Measurements from ENCODE around the gene TMEM63B. TPM values are rescaled to one million over a fixed set of nuclear protein-coding genes. Genes with fewer than 3 reads are reported as not detected.

Gene TMEM63B
- total and polyA plus RNA-seq, 2 of the 8 experiments (the other 6 are each of a cell fraction or from before 2014, with no cell fraction given) = 61.1 to 96.8 TPM

DNA sequence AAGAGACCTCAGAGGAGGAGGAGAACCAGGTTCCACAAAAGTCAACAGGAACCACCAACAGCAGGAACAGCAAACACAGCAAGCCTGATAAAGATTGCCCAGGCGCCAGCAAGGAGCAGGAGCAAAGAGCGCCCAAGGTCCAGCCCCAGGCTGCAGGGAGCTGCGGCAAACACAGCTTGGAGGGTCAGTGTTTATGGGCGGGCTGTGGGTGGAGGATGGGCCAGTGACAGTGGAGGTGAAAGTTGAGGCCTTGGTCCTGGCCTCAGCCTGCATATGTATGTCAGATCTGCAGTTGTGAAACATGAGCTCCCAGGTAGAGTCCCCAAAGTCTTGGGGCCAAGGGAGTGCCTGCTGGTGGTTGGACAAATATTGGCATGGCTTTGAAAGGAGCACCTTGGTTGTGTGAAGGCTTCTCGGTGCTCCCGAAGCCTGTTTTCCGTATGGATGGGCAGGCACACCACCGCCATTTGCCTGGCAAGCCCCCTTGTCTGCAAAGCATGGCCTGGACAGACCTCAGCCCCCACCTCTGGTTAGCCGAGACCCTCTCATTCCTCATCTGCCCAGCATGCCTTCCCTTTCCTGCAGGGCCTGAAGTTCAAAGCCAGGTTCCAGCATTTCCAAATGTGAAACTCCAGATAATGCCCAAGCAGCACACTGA, 29.3 kb downstream of the TMEM63B start:
- H3K4ac ChIP-seq (replicated peaks; ENCODE audit: insufficient read length, low read depth, low read length) = no peak overlapping the region
- no peak overlapping the region for H3K9ac ChIP-seq (replicated peaks in 1 of 4; ENCODE audit: extremely low read depth in 1 of 4, low read depth in 3 of 4, low read length in 3 of 4)
- H3K27ac ChIP-seq (ENCODE audit: low read depth, low read length) = no peak overlapping the region
- no peak for TF ChIP-seq TAF1 (IDR thresholded peaks at IDR 0.05; ENCODE audit: low read depth, low read length)
- TF ChIP-seq EP300 (IDR thresholded peaks at IDR 0.05; ENCODE audit: borderline replicate concordance in 1 of 2, low read depth in 2 of 2, low read length in 2 of 2) = no peak
- TF ChIP-seq SIX5 (IDR thresholded peaks at IDR 0.05; ENCODE audit: low read depth, low read length) = no peak
- no peak for TF ChIP-seq NRF1 (IDR thresholded peaks at IDR 0.05; ENCODE audit: low read depth, low read length)
- TF ChIP-seq KDM4A (IDR thresholded peaks at IDR 0.05; ENCODE audit: low read depth, low read length, severe bottlenecking) = no peak
- no peak for TF ChIP-seq TAF7 (optimal IDR thresholded peaks at IDR 0.05; ENCODE audit: borderline replicate concordance, low read depth, low read length)
- TF ChIP-seq, protein P1, sequence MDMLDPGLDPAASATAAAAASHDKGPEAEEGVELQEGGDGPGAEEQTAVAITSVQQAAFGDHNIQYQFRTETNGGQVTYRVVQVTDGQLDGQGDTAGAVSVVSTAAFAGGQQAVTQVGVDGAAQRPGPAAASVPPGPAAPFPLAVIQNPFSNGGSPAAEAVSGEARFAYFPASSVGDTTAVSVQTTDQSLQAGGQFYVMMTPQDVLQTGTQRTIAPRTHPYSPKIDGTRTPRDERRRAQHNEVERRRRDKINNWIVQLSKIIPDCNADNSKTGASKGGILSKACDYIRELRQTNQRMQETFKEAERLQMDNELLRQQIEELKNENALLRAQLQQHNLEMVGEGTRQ (IDR thresholded peaks at IDR 0.05; ENCODE audit: low read length) = no peak
- no peak for TF ChIP-seq TBP (IDR thresholded peaks at IDR 0.05; ENCODE audit: low read depth, low read length)
- TF ChIP-seq CEBPB (IDR thresholded peaks at IDR 0.05; ENCODE audit: low read depth, low read length) = no peak
- TF ChIP-seq NANOG (IDR thresholded peaks at IDR 0.05; ENCODE audit: insufficient read depth, low read depth, low read length, poor library complexity, severe bottlenecking) = no peak
- TF ChIP-seq CREB1 (IDR thresholded peaks at IDR 0.05) = no peak

More for the DNA sequence above, 29.3 kb downstream of the TMEM63B start:
- H2BK12ac ChIP-seq (ENCODE audit: low read depth, low read length) = 0 out of 2 replicates have a peak overlapping the region, but pooled peaks have one; percentile 50
- H2AFZ ChIP-seq (ENCODE audit: low read length) = no peak overlapping the region
- H2BK20ac ChIP-seq (ENCODE audit: low read length) = no peak overlapping the region; the same call in 1 of the 2 replicates
- no peak overlapping the region for H4K5ac ChIP-seq (ENCODE audit: insufficient read length, low read depth, low read length)
- H3K14ac ChIP-seq (ENCODE audit: insufficient read length) = no peak overlapping the region
- no peak overlapping the region for H3K4me2 ChIP-seq (ENCODE audit: insufficient read depth in 1 of 2, low read depth in 2 of 2, low read length in 2 of 2)
- no peak overlapping the region for H3K23ac ChIP-seq (ENCODE audit: insufficient read length)
- H3K56ac ChIP-seq (replicated peaks; ENCODE audit: insufficient read length, low read depth, low read length) = no peak overlapping the region
- H2BK15ac ChIP-seq (ENCODE audit: low read length) = no peak overlapping the region
- no peaks in the 10 kb centered on the region for H3K79me2 ChIP-seq (ENCODE audit: control insufficient read depth in 1 of 2, insufficient read depth in 2 of 2, low read length in 2 of 2)
- H2BK5ac ChIP-seq (ENCODE audit: low read depth, low read length) = peak overlapping the region; percentile 85; the same call in 1 of the 2 replicates
- H3K18ac ChIP-seq (ENCODE audit: extremely low read depth, low read length) = 0 out of 2 replicates have a peak overlapping the region, but pooled peaks have one; percentile 48
- H3K79me1 ChIP-seq (ENCODE audit: low read depth, low read length) = no peaks in the 10 kb centered on the region
- DNase-seq (ENCODE audit: low read depth in 1 of 2, low spot score in 2 of 2) (no peak), FAIRE-seq (no peak)
- H3K9me3 ChIP-seq (ENCODE audit: insufficient read depth in 2 of 2, low read depth in 1 of 2, low read length in 1 of 2) = no peaks in the 10 kb centered on the region
- WGBS, 2 experiments (ENCODE audit: extremely low coverage in 1 of 2, insufficient coverage in 1 of 2, insufficient read length in 1 of 2, insufficient replicate concordance in 2 of 2, low coverage in 1 of 2, low lambda C conversion rate in 2 of 2, missing lambda C conversion rate in 1 of 2) = 84% methylated on average over 9 of the region's 9 CpGs; no CpG with 5 or more reads in 1 of the 2 experiments
- no peaks in the 10 kb centered on the region for H3K23me2 ChIP-seq (ENCODE audit: low read depth, low read length)
- H3K4me1 ChIP-seq (replicated peaks in 1 of 4; ENCODE audit: control insufficient read depth in 3 of 4, insufficient read depth in 4 of 4, low read length in 3 of 4) = peaks cover 0 to 12% (median 4%) of the 10 kb centered on the region in 4 experiments; a peak in 5 of 7 replicates
- peaks cover 0 to 1% of the 10 kb centered on the region in 2 experiments for H4K20me1 ChIP-seq (replicated peaks in 1 of 2; ENCODE audit: control insufficient read depth in 1 of 2, insufficient read depth in 2 of 2, low read length in 2 of 2)
- H2AK5ac ChIP-seq (ENCODE audit: low read depth, low read length) = 0 out of 2 replicates have a peak overlapping the region, but pooled peaks have one; percentile 28
- no peak overlapping the region for H2BK120ac ChIP-seq (replicated peaks; ENCODE audit: low read depth, low read length)
- H3K36me3 ChIP-seq (ENCODE audit: control insufficient read depth in 2 of 4, insufficient read depth in 4 of 4, low read length in 3 of 4) = peaks cover 2 to 5% (median 5%) of the 10 kb centered on the region in 4 experiments; a peak in 3 of 8 replicates
- ChIA-PET CTCF (ENCODE audit: partially characterized antibody) (interaction anchor here (0.6 to 7.5 kb wide), 11 partner anchors 13 to 100 kb away, joined by 3 to 39 read pairs (median 5); no protein-coding TSS in a partner anchor), POLR2A (ENCODE audit: partially characterized antibody) (interaction anchor here (0.8 to 8.5 kb wide), 9 partner anchors 9 to 90 kb away, joined by 3 to 55 read pairs (median 6); partner anchors contain the start of gene HSP90AB1)
- H3K27me3 ChIP-seq (replicated peaks in 1 of 4; ENCODE audit: control insufficient read depth in 3 of 4, extremely low read depth in 1 of 4, insufficient read depth in 3 of 4, low read length in 3 of 4) = no peaks in the 10 kb centered on the region
- no peak overlapping the region; the same call in none of the 2 replicates for H4K8ac ChIP-seq (ENCODE audit: extremely low read depth, insufficient read depth, low read length)
- H4K91ac ChIP-seq (replicated peaks; ENCODE audit: insufficient read length, low read length) = peak overlapping the region; percentile 1
- no peak overlapping the region for H3K4me3 ChIP-seq (ENCODE audit: extremely low read depth in 1 of 4, insufficient read depth in 2 of 4, low read depth in 3 of 4, low read length in 4 of 4)

Measured in H1 (cell line).